ENCODE results near the gene CDC7.

Gene CDC7

GRCh38 chr1:91527781-91528180, 27.1 kb downstream of the CDC7 start:
- Histone ChIP-seq H3K4me1 (ENCODE audit: control insufficient read depth, insufficient read depth, low read length) (no peaks in the 10 kb centered on the region), H3K27ac (ENCODE audit: insufficient read depth, low read depth, low read length, poor library complexity, severe bottlenecking) (no peak overlapping the region), H3K36me3 (ENCODE audit: control insufficient read depth, insufficient read depth, low read length) (no peaks in the 10 kb centered on the region), H3K27me3 (ENCODE audit: control insufficient read depth, insufficient read depth, low read length, poor library complexity, severe bottlenecking) (no peaks in the 10 kb centered on the region), H3K9me3 (ENCODE audit: control insufficient read depth, low read length) (no peaks in the 10 kb centered on the region), H3K4me3 (ENCODE audit: insufficient read depth, low read depth, low read length) (no peak overlapping the region)
- 93 to 100% methylated on average over 1 to 2 of the region's 2 CpGs for WGBS, 2 experiments

- WGBS, 2 experiments = 86 to 95% methylated on average over 2 to 3 of the region's 3 CpGs
Observed at GRCh38 chr1:91529856-91530255, 29.2 kb downstream of the CDC7 start.

GRCh38 chr1:91533361-91534024, 32.8 kb downstream of the CDC7 start:
- no peaks in the 10 kb centered on the region for H3K9me3 ChIP-seq (ENCODE audit: control insufficient read depth, low read length)
- H3K4me3 ChIP-seq (ENCODE audit: insufficient read depth, low read depth, low read length) = no peak overlapping the region
- no peaks in the 10 kb centered on the region for H3K27me3 ChIP-seq (ENCODE audit: control insufficient read depth, insufficient read depth, low read length, poor library complexity, severe bottlenecking)
- H3K36me3 ChIP-seq (ENCODE audit: control insufficient read depth, insufficient read depth, low read length) = no peaks in the 10 kb centered on the region
- WGBS, 2 experiments = 96 to 97% methylated on average over 4 of the region's 4 CpGs
- H3K4me1 ChIP-seq (ENCODE audit: control insufficient read depth, insufficient read depth, low read length) = no peaks in the 10 kb centered on the region
- H3K27ac ChIP-seq (ENCODE audit: insufficient read depth, low read depth, low read length, poor library complexity, severe bottlenecking) = no peak overlapping the region

More at GRCh38 chr1:91529856-91530255, 29.2 kb downstream of the CDC7 start:
- H3K27me3 ChIP-seq (ENCODE audit: control insufficient read depth, insufficient read depth, low read length, poor library complexity, severe bottlenecking) = no peaks in the 10 kb centered on the region
- no peaks in the 10 kb centered on the region for H3K36me3 ChIP-seq (ENCODE audit: control insufficient read depth, insufficient read depth, low read length)
- H3K4me3 ChIP-seq (ENCODE audit: insufficient read depth, low read depth, low read length) = no peak overlapping the region
- no peak overlapping the region for H3K27ac ChIP-seq (ENCODE audit: insufficient read depth, low read depth, low read length, poor library complexity, severe bottlenecking)
- no peaks in the 10 kb centered on the region for H3K4me1 ChIP-seq (ENCODE audit: control insufficient read depth, insufficient read depth, low read length)
- H3K9me3 ChIP-seq (ENCODE audit: control insufficient read depth, low read length) = no peaks in the 10 kb centered on the region

- H3K4me1 ChIP-seq (ENCODE audit: control insufficient read depth, insufficient read depth, low read length) = no peaks in the 10 kb centered on the region
- no peaks in the 10 kb centered on the region for H3K9me3 ChIP-seq (ENCODE audit: control insufficient read depth, low read length)
- H3K27ac ChIP-seq (ENCODE audit: insufficient read depth, low read depth, low read length, poor library complexity, severe bottlenecking) = no peak overlapping the region
- 94 to 95% methylated on average over 34 of the region's 34 CpGs for WGBS, 2 experiments
- no peaks in the 10 kb centered on the region for H3K36me3 ChIP-seq (ENCODE audit: control insufficient read depth, insufficient read depth, low read length)
- no peaks in the 10 kb centered on the region for H3K27me3 ChIP-seq (ENCODE audit: control insufficient read depth, insufficient read depth, low read length, poor library complexity, severe bottlenecking)
- no peak overlapping the region for H3K4me3 ChIP-seq (ENCODE audit: insufficient read depth, low read depth, low read length)
Observed at GRCh38 chr1:91535441-91535840, 34.8 kb downstream of the CDC7 start.

- H3K4me3 ChIP-seq (ENCODE audit: insufficient read depth, low read depth, low read length) = no peak overlapping the region
- no peaks in the 10 kb centered on the region for H3K4me1 ChIP-seq (ENCODE audit: control insufficient read depth, insufficient read depth, low read length)
- H3K9me3 ChIP-seq (ENCODE audit: control insufficient read depth, low read length) = no peaks in the 10 kb centered on the region
- no peak overlapping the region for H3K27ac ChIP-seq (ENCODE audit: insufficient read depth, low read depth, low read length, poor library complexity, severe bottlenecking)
- no peaks in the 10 kb centered on the region for H3K27me3 ChIP-seq (ENCODE audit: control insufficient read depth, insufficient read depth, low read length, poor library complexity, severe bottlenecking)
- H3K36me3 ChIP-seq (ENCODE audit: control insufficient read depth, insufficient read depth, low read length) = no peaks in the 10 kb centered on the region
Observed at GRCh38 chr1:91537281-91537986, 36.8 kb downstream of the CDC7 start.

- 93 to 100% methylated on average over 1 to 2 of the region's 2 CpGs for WGBS, 2 experiments
- Histone ChIP-seq H3K4me1 (ENCODE audit: control insufficient read depth, insufficient read depth, low read length) (no peaks in the 10 kb centered on the region), H3K4me3 (ENCODE audit: insufficient read depth, low read depth, low read length) (no peak overlapping the region), H3K27me3 (ENCODE audit: control insufficient read depth, insufficient read depth, low read length, poor library complexity, severe bottlenecking) (no peaks in the 10 kb centered on the region), H3K9me3 (ENCODE audit: control insufficient read depth, low read length) (no peaks in the 10 kb centered on the region), H3K27ac (ENCODE audit: insufficient read depth, low read depth, low read length, poor library complexity, severe bottlenecking) (no peak overlapping the region), H3K36me3 (ENCODE audit: control insufficient read depth, insufficient read depth, low read length) (no peaks in the 10 kb centered on the region)
Observed at GRCh38 chr1:91537987-91538304, 37.3 kb downstream of the CDC7 start.

GRCh38 chr1:91540910-91541309, 40.3 kb downstream of the CDC7 start:
- H3K9me3 ChIP-seq (ENCODE audit: control insufficient read depth, low read length) = no peaks in the 10 kb centered on the region
- WGBS, 2 experiments = 100% methylated on average over 1 of the region's 1 CpG; no CpG with 5 or more reads in 1 of the 2 experiments
- H3K4me1 ChIP-seq (ENCODE audit: control insufficient read depth, insufficient read depth, low read length) = no peaks in the 10 kb centered on the region
- H3K27ac ChIP-seq (ENCODE audit: insufficient read depth, low read depth, low read length, poor library complexity, severe bottlenecking) = no peak overlapping the region
- H3K4me3 ChIP-seq (ENCODE audit: insufficient read depth, low read depth, low read length) = no peak overlapping the region
- no peaks in the 10 kb centered on the region for H3K36me3 ChIP-seq (ENCODE audit: control insufficient read depth, insufficient read depth, low read length)
- H3K27me3 ChIP-seq (ENCODE audit: control insufficient read depth, insufficient read depth, low read length, poor library complexity, severe bottlenecking) = no peaks in the 10 kb centered on the region

- Histone ChIP-seq H3K4me3 (ENCODE audit: insufficient read depth, low read depth, low read length) (no peak overlapping the region), H3K9me3 (ENCODE audit: control insufficient read depth, low read length) (no peaks in the 10 kb centered on the region), H3K36me3 (ENCODE audit: control insufficient read depth, insufficient read depth, low read length) (no peaks in the 10 kb centered on the region), H3K27ac (ENCODE audit: insufficient read depth, low read depth, low read length, poor library complexity, severe bottlenecking) (no peak overlapping the region), H3K27me3 (ENCODE audit: control insufficient read depth, insufficient read depth, low read length, poor library complexity, severe bottlenecking) (no peaks in the 10 kb centered on the region), H3K4me1 (ENCODE audit: control insufficient read depth, insufficient read depth, low read length) (no peaks in the 10 kb centered on the region)
- 89 to 92% methylated on average over 5 of the region's 5 CpGs for WGBS, 2 experiments
Observed at GRCh38 chr1:91541918-91542533, 41.4 kb downstream of the CDC7 start.

GRCh38 chr1:91545506-91546300, 45.1 kb downstream of the CDC7 start:
- Histone ChIP-seq H3K4me3 (ENCODE audit: insufficient read depth, low read depth, low read length) (no peak overlapping the region), H3K27me3 (ENCODE audit: control insufficient read depth, insufficient read depth, low read length, poor library complexity, severe bottlenecking) (no peaks in the 10 kb centered on the region), H3K36me3 (ENCODE audit: control insufficient read depth, insufficient read depth, low read length) (no peaks in the 10 kb centered on the region), H3K27ac (ENCODE audit: insufficient read depth, low read depth, low read length, poor library complexity, severe bottlenecking) (no peak overlapping the region), H3K4me1 (ENCODE audit: control insufficient read depth, insufficient read depth, low read length) (no peaks in the 10 kb centered on the region), H3K9me3 (ENCODE audit: control insufficient read depth, low read length) (no peaks in the 10 kb centered on the region)
- WGBS, 2 experiments = 94 to 95% methylated on average over 13 of the region's 13 CpGs

GRCh38 chr1:91546301-91546581, 45.6 kb downstream of the CDC7 start:
- H3K27ac ChIP-seq (ENCODE audit: insufficient read depth, low read depth, low read length, poor library complexity, severe bottlenecking) = no peak overlapping the region
- no peaks in the 10 kb centered on the region for H3K9me3 ChIP-seq (ENCODE audit: control insufficient read depth, low read length)
- no peaks in the 10 kb centered on the region for H3K4me1 ChIP-seq (ENCODE audit: control insufficient read depth, insufficient read depth, low read length)
- H3K36me3 ChIP-seq (ENCODE audit: control insufficient read depth, insufficient read depth, low read length) = no peaks in the 10 kb centered on the region
- WGBS, 2 experiments = 94 to 97% methylated on average over 18 of the region's 18 CpGs
- H3K27me3 ChIP-seq (ENCODE audit: control insufficient read depth, insufficient read depth, low read length, poor library complexity, severe bottlenecking) = no peaks in the 10 kb centered on the region
- no peak overlapping the region for H3K4me3 ChIP-seq (ENCODE audit: insufficient read depth, low read depth, low read length)

Data from ectodermal cell (in vitro differentiated cells).